Hepatocyte (in vitro differentiated cells): ENCODE data around the gene CD300H.

Experiments used
- EZH2 ChIP-seq: fragments of 200-600 bp; sonication (generic); IDR thresholded peaks from 2 replicates; pipeline ENCODE4 v1.6.1; 2016; ENCODE audit warnings: antibody characterized with exemption, mild to moderate bottlenecking, borderline replicate concordance
- EZH2phosphoT487 ChIP-seq: fragments of 200-600 bp; sonication (generic); IDR thresholded peaks from one replicate; pipeline ENCODE4 v1.6.1; 2018; ENCODE audit warnings: antibody characterized with exemption, mild to moderate bottlenecking, low read depth, moderate library complexity; ENCODE audit not compliant: unreplicated experiment, severe bottlenecking
- TF ChIP-seq, protein P1 (sequence below): fragments of 200-600 bp; sonication (generic); IDR thresholded peaks from 2 replicates; pipeline ENCODE4 v1.5.1; 2016; ENCODE audit warnings: antibody characterized with exemption, mild to moderate bottlenecking; ENCODE audit not compliant: poor library complexity

DNA sequence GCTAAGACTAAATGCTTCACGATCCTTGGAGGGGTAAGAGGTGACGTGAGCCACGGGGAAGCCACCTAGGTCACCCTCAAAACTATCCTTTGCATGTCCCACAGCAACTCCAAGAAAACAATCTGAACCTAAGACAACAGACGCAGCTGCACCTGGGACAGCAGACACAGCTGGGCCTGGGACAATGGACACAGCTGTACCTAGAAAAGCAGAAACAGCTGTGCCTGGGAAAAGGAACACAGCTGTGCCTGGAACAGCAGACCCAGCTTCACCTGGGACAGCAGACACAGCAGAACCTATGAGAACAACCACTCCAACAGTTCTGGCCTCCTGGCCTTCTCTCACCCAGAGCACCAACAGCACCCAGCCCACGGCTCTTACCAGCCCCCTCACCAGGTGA, 36.4 kb upstream of the CD300H start:
- TF ChIP-seq, protein P1, sequence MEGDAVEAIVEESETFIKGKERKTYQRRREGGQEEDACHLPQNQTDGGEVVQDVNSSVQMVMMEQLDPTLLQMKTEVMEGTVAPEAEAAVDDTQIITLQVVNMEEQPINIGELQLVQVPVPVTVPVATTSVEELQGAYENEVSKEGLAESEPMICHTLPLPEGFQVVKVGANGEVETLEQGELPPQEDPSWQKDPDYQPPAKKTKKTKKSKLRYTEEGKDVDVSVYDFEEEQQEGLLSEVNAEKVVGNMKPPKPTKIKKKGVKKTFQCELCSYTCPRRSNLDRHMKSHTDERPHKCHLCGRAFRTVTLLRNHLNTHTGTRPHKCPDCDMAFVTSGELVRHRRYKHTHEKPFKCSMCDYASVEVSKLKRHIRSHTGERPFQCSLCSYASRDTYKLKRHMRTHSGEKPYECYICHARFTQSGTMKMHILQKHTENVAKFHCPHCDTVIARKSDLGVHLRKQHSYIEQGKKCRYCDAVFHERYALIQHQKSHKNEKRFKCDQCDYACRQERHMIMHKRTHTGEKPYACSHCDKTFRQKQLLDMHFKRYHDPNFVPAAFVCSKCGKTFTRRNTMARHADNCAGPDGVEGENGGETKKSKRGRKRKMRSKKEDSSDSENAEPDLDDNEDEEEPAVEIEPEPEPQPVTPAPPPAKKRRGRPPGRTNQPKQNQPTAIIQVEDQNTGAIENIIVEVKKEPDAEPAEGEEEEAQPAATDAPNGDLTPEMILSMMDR = no peak
- TF ChIP-seq EZH2 (no peak), EZH2phosphoT487 (no peak)
